NCI-H2171 (cell line): Measurements from ENCODE around the gene TSR1.
A peak's percentile ranks its signal among the peaks of the same experiment; 100 is the strongest.

Experiments
- DNase-seq: peaks from one replicate; lab custom pipeline; 2025; lab: John Stamatoyannopoulos, UW

The TSR1 gene

DNA sequence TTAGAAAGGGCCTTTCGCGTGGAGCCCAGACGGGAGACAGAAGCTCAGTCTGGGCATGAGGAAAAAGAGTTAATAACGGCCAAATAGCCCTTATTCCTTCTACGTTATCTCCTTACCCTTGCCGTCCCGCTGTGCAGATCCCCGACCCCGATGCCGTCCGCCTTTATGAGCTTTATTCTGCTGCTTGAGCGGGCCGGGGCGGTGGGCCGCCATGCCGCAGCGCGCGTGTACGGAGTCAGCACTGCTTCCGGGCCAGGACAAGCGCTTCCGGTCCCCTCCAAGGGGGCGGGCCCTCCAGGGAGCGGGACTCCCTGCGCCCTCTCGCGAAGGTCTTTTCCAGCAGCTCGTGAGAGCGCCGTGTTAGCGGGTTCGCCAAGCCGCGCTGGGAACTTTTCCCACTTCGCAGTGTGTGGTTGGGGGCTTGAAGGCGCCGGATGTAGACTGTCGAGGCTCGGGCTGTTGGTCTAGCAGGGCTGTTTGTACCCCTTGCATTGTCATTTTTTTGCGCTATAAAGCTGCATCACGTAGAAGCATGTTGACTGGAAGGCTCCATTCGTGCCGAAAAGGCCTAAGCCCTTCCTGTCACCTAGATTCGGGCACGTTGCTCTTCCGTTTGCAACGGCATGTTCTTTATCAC is at the start of gene TSR1:
Gene TSR1, minus strand, starts transcription at position 243 of the 637 bp plus-strand sequence. Its CDS starts 30 bp downstream, at position 213.
- peak; percentile 90 for DNase-seq

GRCh38 chr17:2385240-2386210 is 49.3 kb upstream of the TSR1 start:
- DNase-seq, result no peak

DNA sequence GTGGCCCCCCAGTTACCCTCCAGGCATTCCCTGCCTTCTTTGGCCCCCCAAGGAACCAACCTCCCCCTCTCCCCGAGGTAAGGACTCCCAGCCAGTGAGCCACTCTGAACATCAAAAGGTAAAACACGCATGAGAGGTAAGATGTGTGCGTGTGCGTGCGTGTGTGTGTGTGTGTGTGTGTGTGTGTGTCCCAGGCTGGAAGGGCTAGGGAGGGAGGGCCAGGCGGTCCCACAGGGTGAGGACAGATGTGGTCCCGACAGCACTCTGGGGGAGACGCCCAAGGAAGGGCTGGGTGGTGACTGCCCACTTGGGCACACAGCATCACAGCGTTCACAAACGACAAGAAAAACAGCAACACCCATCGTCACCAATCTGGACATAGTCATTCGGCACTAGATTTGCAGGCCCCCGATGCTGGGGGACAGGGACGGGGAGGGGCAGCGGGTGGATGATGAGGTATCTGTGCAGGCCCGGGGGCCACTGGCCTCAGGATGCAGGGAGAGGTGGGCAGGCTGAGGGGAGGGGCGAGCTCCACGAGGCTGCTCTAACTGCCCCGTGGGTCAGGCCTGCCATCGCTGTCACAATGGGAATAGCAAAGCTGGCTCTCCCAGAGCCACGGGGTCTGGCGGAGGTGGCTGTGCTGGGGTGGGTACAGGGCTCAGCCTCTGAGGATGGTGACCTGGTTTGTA is 48.3 kb upstream of the TSR1 start:
- no peak for DNase-seq

- DNase-seq, result peak; percentile 46
Observed at GRCh38 chr17:2383628-2384167, 47.4 kb upstream of the TSR1 start.

DNA sequence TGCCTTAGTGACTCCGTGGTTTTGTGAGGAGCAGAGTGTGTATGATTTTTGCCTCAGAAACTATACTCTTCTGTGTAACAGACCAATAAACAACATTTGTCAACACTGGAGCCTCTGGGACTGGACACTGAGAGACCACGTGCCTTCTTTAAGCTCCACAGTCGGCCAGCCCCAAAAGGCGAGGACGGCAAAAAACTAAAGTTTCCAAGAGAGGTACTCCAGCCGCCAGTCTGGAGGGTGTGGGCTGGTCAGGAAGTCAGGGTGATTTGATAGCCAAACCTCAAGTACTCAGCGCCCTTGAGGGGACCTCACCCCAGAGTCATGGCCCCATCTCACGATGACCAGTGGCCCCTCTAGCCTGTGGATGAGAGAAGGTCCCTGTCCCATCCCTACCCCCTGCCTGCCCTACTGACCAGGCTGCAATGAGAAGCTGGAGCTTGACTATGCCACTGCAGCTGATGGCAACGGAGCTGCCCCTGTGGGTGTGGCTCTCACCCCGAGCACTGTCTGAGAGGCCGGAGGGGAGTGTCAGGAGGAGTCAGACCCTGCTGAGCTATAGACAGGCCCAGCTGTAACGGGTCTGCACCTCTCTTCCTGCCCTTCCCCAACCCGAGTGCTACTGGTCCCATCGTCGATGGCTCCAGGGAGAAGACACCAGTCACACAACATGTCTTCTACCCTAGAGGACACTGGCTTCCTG is 44.8 kb upstream of the TSR1 start:
- no peak for DNase-seq

DNA sequence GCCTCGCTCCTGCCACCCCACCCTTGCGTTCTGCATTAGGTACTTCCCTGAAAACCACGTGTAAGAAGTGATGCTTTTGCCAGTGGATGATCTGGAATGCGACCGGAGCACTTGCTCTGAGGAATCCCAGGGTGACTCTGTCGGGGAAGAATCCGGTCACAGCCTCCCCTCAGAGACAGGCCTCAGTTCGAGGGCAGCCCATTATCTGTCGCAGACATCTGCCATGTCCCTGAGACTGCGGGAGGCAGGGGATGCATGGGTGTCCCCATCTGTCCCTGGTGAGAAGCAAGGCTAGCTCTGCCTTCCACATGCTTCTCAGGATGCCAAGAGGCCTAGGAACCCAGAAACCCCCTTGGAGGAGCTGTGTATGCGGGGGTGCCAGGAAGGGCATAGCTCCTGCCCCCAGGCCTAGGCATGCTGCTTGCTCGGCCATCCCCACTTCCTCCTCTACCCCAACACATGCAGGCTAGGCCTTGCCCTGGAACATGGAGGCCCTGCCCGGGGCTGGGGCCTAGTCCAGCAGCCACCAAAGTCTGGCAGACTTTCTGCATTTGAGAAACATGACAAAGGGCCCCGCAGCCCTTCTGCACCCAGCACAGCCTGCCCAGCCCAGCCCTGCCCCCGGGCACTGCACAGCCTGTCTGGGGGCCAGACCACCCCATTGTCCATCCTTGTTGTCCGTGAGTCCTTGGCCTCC is 44.1 kb upstream of the TSR1 start:
- no peak for DNase-seq

DNA sequence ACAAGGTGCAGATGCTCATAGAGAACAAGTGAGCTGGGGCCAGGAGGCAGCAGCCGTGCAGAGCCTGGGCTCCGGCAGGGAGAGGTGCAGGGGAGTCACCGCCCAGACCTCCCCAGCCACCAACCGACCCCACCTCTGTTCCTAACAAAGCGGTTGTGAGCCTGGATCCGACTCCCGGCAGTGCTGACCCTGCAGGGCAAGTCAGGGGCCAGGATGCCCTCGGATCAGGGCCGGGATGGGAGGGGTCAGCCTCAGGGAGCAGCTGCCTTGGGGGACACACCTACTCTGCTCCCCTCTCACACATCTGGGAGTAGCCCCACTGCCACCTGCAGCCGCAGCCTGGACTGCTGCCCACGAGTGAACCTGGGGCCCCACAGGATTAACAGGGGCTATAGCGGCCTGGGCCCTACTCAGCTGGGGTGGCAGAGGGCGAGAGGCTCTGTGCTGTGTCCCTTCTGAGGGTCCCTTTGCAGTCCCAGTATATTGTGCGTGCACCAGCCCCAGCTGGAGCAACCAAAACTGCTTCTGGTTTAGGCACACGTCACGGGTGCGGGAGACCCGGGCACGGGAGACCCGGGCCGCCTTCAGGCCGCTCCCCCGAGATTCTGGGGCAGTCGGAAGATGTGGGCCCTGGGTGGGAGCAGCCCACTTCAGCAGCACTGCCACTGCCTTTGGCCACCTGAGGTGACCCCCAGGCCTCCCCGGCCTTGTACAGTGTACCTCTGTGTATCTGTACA is 43.4 kb upstream of the TSR1 start:
- DNase-seq, result no peak

- no peak for DNase-seq
Observed at GRCh38 chr17:2378905-2379304, 42.6 kb upstream of the TSR1 start.

DNA sequence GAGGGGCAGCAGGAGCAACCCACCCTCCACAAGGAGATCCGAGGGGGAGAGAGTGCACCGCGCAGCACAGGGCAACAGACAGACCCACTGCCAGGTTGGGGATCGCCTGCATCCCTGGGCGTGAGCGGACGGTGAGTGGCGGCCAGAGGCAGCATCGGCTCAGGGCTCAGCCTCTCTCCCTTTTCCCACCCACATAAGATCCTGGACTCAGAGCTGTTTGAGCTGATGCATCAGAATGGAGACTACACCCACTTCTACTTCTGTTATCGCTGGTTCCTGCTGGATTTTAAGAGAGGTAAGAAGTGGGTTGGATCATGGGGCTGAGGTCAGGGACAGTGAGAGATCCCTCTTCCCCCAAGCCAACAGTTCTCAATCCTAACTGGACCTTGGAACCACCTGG is 41.4 kb upstream of the TSR1 start:
- no peak for DNase-seq

- no peak for DNase-seq
Observed at GRCh38 chr17:2376107-2376506, 39.9 kb upstream of the TSR1 start.

DNA sequence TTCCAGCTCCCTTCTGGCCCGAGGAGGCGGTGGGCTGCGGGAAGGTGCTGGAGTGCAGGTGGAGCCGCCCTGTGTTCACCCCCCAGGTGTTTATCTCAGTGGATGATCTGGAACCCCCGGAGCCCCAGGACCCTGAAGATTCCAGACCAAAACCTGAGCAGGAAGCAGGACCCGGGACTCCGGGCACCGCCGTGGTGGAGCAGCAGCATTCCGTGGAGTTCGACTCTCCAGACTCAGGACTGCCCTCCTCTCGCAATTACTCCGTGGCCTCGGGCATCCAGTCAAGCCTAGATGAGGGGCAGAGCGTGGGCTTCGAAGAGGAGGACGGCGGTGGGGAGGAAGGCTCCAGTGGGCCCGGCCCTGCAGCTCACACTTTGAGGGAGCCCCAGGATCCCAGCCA is 39.1 kb upstream of the TSR1 start:
- no peak for DNase-seq

DNA sequence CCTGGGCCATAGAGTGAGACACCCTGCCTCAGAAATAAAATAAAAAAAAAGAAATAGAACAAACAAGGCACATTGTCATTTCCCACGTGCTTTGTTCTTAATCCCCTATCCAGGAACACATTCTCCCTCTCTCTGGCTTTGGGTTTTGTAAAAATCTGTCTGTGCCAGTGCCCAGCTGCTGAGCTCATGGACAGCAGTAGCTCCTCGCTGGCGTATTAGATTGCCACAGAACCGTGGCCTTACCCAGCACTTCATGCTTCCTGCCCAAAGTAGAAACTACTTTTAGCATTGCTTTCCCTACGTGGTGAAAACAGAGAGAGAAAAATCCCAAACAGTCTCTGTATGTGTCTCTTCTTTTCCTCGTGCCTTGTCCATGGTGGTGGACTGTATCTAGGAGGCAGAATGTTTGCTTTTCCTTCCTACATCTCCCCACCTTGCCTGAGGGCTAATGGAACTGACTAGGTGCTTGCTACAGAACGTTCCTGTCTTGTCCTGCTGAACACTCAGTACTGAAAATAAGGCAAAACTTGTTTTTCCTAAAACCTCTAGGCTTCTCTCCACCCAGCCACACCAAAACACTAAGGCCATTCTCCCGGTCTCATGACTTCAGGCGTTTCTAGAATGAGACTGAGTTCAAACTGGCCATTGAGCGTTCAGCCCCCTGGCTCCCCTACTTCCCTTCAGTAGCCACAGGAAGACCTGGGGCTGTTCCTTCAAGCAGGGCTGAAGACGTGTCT is 38.5 kb upstream of the TSR1 start:
- DNase-seq, result no peak

- DNase-seq, result no peak
Observed at GRCh38 chr17:2373179-2373578, 36.9 kb upstream of the TSR1 start.

DNA sequence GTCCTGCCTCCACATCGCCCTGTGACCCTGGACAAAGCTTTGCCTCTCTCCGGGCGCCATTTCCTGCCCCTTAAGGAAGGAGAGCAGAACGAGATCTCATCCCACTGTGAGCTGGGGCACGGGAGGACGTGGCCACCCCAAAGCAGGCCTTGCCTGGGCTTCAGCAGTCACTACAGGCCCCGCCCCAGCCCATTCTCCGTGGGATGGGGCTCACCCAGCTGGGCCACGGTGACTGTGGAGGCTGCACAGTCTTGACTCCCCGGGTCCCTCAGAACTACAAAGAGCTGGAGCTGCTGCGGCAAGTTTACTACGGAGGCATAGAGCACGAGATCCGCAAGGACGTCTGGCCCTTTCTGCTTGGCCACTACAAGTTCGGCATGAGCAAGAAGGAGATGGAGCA is 36.4 kb upstream of the TSR1 start:
- DNase-seq, result no peak

- no peak for DNase-seq
Observed at GRCh38 chr17:2372180-2372579, 35.9 kb upstream of the TSR1 start.

GRCh38 chr17:2371183-2372130 is 35.2 kb upstream of the TSR1 start:
- no peak for DNase-seq

GRCh38 chr17:2370211-2370589 is 33.9 kb upstream of the TSR1 start:
- DNase-seq, result no peak

- no peak for DNase-seq
Observed at GRCh38 chr17:2369551-2370210, 33.4 kb upstream of the TSR1 start.
